Stimulated activated CD8-positive, alpha-beta memory T cell treated with anti-CD3 and anti-CD28 coated beads, Interleukin-15, amount 100 ng/mL, for 4 hours (primary cell): ENCODE data around the gene ACTN1.

Experiments used
- DNase-seq, 2 donors: peaks; one replicate each; pipeline ENCODE4 v3.0.0-alpha.2; 2020; ENCODE audit warnings: low read depth in 2 of 2

Gene ACTN1

DNA sequence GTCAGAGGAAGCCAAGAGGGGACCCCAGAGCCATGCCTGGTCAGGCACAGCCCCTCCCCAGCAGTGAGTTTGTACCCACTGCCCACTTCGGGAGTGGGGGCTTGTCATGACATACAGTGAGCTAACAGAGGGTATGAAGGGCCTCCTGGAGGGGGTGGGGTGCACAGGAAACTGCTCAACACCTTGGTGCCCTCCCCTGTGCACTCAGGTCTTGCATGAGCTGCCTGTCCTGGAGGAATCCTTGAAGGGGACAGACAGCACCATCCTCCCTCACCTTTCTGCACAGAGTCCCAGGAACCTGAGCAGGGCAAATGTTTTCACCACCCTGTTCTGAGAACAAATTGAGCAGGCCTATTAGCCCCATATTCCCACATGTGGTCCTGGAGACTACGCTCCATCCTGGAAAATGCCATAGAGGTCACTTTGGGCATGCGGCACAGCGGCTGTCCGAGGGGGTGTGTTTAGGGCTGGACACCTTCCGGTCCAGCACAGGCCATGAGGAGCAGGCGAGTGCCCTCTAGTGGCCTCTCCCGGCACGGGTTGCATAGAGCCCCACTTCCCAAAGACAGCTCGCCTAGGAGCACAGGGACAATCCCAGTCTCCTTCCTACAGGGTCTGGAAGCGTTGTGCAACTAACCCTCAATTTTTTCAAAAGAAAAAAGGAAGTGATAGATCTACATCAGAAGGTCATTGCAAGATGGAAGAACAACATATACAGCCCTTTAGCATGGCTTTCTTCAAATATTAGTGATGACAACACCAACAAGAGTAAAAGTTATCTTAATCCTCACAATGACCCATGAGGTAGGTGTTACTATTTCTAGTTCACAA lies 154.4 kb downstream of the ACTN1 start:
- DNase-seq = no peak

DNA sequence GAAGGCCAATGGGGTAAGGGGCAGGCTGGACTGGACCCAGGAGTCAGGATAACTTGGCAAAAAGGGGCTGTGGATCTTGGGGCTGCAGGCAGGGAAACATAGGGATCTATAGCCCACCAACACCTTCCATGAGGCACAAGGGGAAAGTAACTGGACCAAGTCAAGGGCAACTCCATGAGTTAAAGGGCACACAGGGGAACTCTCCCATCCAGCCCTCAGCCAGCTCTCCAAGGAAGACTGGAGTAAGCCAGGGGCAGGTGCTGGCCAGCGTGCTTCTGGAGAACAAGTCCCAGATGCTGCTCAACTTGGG lies 154.9 kb downstream of the ACTN1 start:
- no peak for DNase-seq
